Measurements from ENCODE around the gene IL17D.

The IL17D gene

GRCh38 chr13:20702915-20703779 lies at the start of gene IL17D:
TSS of gene IL17D (plus strand) at chr13:20703699. CDS start at chr13:20704002, 303 bp downstream.
- Histone ChIP-seq H3K9me3 (ENCODE audit: insufficient read depth, low read length) (no peaks in the 10 kb centered on the region), H3K9me2 (replicated peaks; ENCODE audit: insufficient read depth, low read length) (no peaks in the 10 kb centered on the region), H3K27me3 (ENCODE audit: low read length) (no peaks in the 10 kb centered on the region), H3K27ac (ENCODE audit: low read depth, low read length) (no peak within 1 kb of the TSS), H3K4me3 (ENCODE audit: insufficient read depth, low read length, poor library complexity, severe bottlenecking) (peak within 1 kb of the TSS; percentile 75), H3K36me3 (ENCODE audit: low read length) (no peaks in the 10 kb centered on the region), H2AFZ (ENCODE audit: low read depth, low read length, severe bottlenecking) (peak within 1 kb of the TSS; percentile 92), H3K9ac (ENCODE audit: low read length) (peak within 1 kb of the TSS; percentile 63), H3F3A (ENCODE audit: insufficient read depth) (no peaks in the 10 kb centered on the region), H3K79me2 (ENCODE audit: insufficient read depth, low read length) (no peaks in the 10 kb centered on the region), H4K20me1 (ENCODE audit: low read depth, low read length) (no peaks in the 10 kb centered on the region), H3K4me2 (ENCODE audit: low read depth, low read length, poor library complexity, severe bottlenecking) (peak within 1 kb of the TSS; percentile 89)
- no peak for TF ChIP-seq CTCF (IDR thresholded peaks at IDR 0.05; ENCODE audit: insufficient read depth, low read length, poor library complexity, severe bottlenecking)
- no peak for TF ChIP-seq EZH2phosphoT487 (conservative IDR thresholded peaks at IDR 0.05; ENCODE audit: low read length)

GRCh38 chr13:20654156-20654555 lies 49.3 kb upstream of the IL17D start:
- no peaks in the 10 kb centered on the region for H3K27me3 ChIP-seq (ENCODE audit: low read length)
- H4K20me1 ChIP-seq (ENCODE audit: low read depth, low read length): peaks cover 3% of the 10 kb centered on the region; the same call in 1 of the 2 replicates
- no peak overlapping the region for H3K4me3 ChIP-seq (ENCODE audit: insufficient read depth, low read length, poor library complexity, severe bottlenecking)
- no peak overlapping the region for H3K27ac ChIP-seq (ENCODE audit: low read depth, low read length)
- no peak overlapping the region for H2AFZ ChIP-seq (ENCODE audit: low read depth, low read length, severe bottlenecking)
- no peak for TF ChIP-seq CTCF (IDR thresholded peaks at IDR 0.05; ENCODE audit: insufficient read depth, low read length, poor library complexity, severe bottlenecking)
- TF ChIP-seq EZH2phosphoT487 (conservative IDR thresholded peaks at IDR 0.05; ENCODE audit: low read length): no peak
- no peak overlapping the region for H3K4me2 ChIP-seq (ENCODE audit: low read depth, low read length, poor library complexity, severe bottlenecking)
- no peak overlapping the region for H3K9ac ChIP-seq (ENCODE audit: low read length)
- H3K79me2 ChIP-seq (ENCODE audit: insufficient read depth, low read length): no peaks in the 10 kb centered on the region
- H3K9me2 ChIP-seq (replicated peaks; ENCODE audit: insufficient read depth, low read length): no peaks in the 10 kb centered on the region
- no peaks in the 10 kb centered on the region for H3F3A ChIP-seq (ENCODE audit: insufficient read depth)
- no peaks in the 10 kb centered on the region for H3K9me3 ChIP-seq (ENCODE audit: insufficient read depth, low read length)
- H3K36me3 ChIP-seq (ENCODE audit: low read length): no peaks in the 10 kb centered on the region

- Histone ChIP-seq H3F3A (ENCODE audit: insufficient read depth) (no peaks in the 10 kb centered on the region), H3K79me2 (ENCODE audit: insufficient read depth, low read length) (no peaks in the 10 kb centered on the region), H3K9ac (ENCODE audit: low read length) (no peak overlapping the region), H3K9me3 (ENCODE audit: insufficient read depth, low read length) (no peaks in the 10 kb centered on the region), H3K4me2 (ENCODE audit: low read depth, low read length, poor library complexity, severe bottlenecking) (no peak overlapping the region), H3K27ac (ENCODE audit: low read depth, low read length) (no peak overlapping the region), H3K9me2 (replicated peaks; ENCODE audit: insufficient read depth, low read length) (no peaks in the 10 kb centered on the region), H2AFZ (ENCODE audit: low read depth, low read length, severe bottlenecking) (no peak overlapping the region), H4K20me1 (ENCODE audit: low read depth, low read length) (peaks cover under 1% of the 10 kb centered on the region; the same call in 1 of the 2 replicates), H3K4me3 (ENCODE audit: insufficient read depth, low read length, poor library complexity, severe bottlenecking) (no peak overlapping the region), H3K36me3 (ENCODE audit: low read length) (no peaks in the 10 kb centered on the region), H3K27me3 (ENCODE audit: low read length) (no peaks in the 10 kb centered on the region)
- no peak for TF ChIP-seq EZH2phosphoT487 (conservative IDR thresholded peaks at IDR 0.05; ENCODE audit: low read length)
- no peak for TF ChIP-seq CTCF (IDR thresholded peaks at IDR 0.05; ENCODE audit: insufficient read depth, low read length, poor library complexity, severe bottlenecking)
These were observed 45.0 kb upstream of the IL17D start for GRCh38 chr13:20658451-20659040.

Measured in SU-DHL-6 (cell line).